ENCODE results near the gene JPT1. TPM values are rescaled to one million over a fixed set of nuclear protein-coding genes. Genes with fewer than 3 reads are reported as not detected.
A peak's percentile ranks its signal among the peaks of the same experiment; 100 is the strongest.
"Not testable (repeated sequence)": the region's sequence is repeated elsewhere in the genome, so short reads cannot be mapped to it uniquely, and the experiment has no call there.

Gene JPT1
- total and polyA plus RNA-seq, 3 experiments from 2014 or later, result 123 to 200 (median 189) TPM

DNA sequence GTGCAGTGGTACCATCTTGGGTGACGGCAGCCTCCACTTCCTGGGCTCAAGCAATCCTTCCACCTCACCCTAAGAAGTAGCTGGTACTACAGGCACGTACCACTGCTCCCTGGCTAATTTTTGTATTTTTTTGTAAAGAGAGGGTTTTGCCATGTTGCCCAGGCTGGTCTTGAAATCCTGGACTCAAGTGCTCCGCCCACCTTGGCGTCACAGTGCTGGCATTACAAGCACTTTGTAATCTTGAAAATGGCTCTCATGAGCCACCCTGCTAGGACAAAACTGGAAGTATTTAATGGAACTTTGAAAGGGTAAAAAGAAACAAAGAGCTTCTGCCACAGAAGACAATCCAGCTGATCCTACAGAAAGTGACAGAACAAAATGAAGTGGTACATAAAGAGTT lies 19.2 kb upstream of the JPT1 start:
- ChIA-PET POLR2A (interaction anchor here (0.6 kb wide), 1 partner anchor 74 kb away, joined by 3 read pairs; no protein-coding TSS in a partner anchor), CTCF (interaction anchor here (1.3 to 8.4 kb wide), 4 partner anchors 13 to 212 kb away, joined by 4 to 194 read pairs (median 10); partner anchors contain the start of gene ARMC7)
- H3K27me3 ChIP-seq (ENCODE audit: insufficient read depth, low read length, poor library complexity, severe bottlenecking), result no peaks in the 10 kb centered on the region
- peaks cover 12% of the 10 kb centered on the region for H3K36me3 ChIP-seq (ENCODE audit: insufficient read depth, low read length)
- peak overlapping the region in 3 of 8 donors; percentile 26 to 58 (median 29) for H3K27ac Mint-ChIP-seq
- peaks cover 14 to 28% (median 17%) of the 10 kb centered on the region in 3 donors for H3K4me1 Mint-ChIP-seq
- no peak overlapping the region for H3K27ac ChIP-seq (ENCODE audit: low read depth, low read length)
- no peak overlapping the region for H3K4me3 ChIP-seq (ENCODE audit: low read length)
- no peak for DNase-seq
- no peaks in the 10 kb centered on the region for H3K9me3 Mint-ChIP-seq
- H3K4me1 ChIP-seq (ENCODE audit: insufficient read depth, low read length), result peaks cover 8% of the 10 kb centered on the region
- H3K9me3 ChIP-seq (ENCODE audit: low read length), result no peaks in the 10 kb centered on the region
- H3K36me3 Mint-ChIP-seq, result peaks cover 0 to 63% (median 11%) of the 10 kb centered on the region in 3 donors
- H3K27me3 Mint-ChIP-seq, result no peaks in the 10 kb centered on the region
- H3K4me3 Mint-ChIP-seq, result no peak overlapping the region

DNA sequence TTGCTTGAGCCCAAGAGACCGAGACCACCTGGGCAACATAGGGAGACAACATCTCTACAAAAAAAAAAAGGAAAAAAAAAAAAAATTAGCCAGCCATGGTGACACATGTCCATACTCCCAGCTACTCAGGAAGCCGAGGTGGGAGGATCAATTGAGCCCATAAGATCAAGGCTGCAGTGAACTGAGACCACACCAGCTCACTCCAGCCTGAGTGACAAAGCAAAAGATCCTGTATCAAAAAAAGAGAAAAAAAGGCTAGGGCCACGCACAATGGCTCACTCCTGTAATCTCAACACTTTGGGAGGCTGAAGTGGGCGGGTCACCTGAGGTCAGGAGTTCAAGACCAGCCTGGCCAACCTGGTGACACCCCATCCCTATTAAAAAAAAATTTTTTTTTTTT lies 14.7 kb upstream of the JPT1 start:
- Mint-ChIP-seq H3K4me1 (peaks cover 9 to 20% (median 12%) of the 10 kb centered on the region in 3 donors), H3K9me3 (no peaks in the 10 kb centered on the region), H3K27me3 (no peaks in the 10 kb centered on the region), H3K27ac (no peak overlapping the region), H3K36me3 (peaks cover 0 to 59% (median 5%) of the 10 kb centered on the region in 3 donors), H3K4me3 (no peak overlapping the region)
- H3K4me3 ChIP-seq (ENCODE audit: low read length), result no peak overlapping the region
- H3K27me3 ChIP-seq (ENCODE audit: insufficient read depth, low read length, poor library complexity, severe bottlenecking), result no peaks in the 10 kb centered on the region
- DNase-seq, result no peak
- ChIA-PET POLR2A (interaction anchor here (0.6 kb wide), 1 partner anchor 19 kb away, joined by 3 read pairs; no protein-coding TSS in a partner anchor), CTCF (interaction anchor here (1.0 to 8.4 kb wide), 3 partner anchors 10 to 55 kb away, joined by 3 to 194 read pairs (median 4); partner anchors contain the start of genes ARMC7 and NT5C)
- no peaks in the 10 kb centered on the region for H3K9me3 ChIP-seq (ENCODE audit: low read length)
- peaks cover 8% of the 10 kb centered on the region for H3K4me1 ChIP-seq (ENCODE audit: insufficient read depth, low read length)
- H3K36me3 ChIP-seq (ENCODE audit: insufficient read depth, low read length), result peaks cover 9% of the 10 kb centered on the region
- no peak overlapping the region for H3K27ac ChIP-seq (ENCODE audit: low read depth, low read length)

DNA sequence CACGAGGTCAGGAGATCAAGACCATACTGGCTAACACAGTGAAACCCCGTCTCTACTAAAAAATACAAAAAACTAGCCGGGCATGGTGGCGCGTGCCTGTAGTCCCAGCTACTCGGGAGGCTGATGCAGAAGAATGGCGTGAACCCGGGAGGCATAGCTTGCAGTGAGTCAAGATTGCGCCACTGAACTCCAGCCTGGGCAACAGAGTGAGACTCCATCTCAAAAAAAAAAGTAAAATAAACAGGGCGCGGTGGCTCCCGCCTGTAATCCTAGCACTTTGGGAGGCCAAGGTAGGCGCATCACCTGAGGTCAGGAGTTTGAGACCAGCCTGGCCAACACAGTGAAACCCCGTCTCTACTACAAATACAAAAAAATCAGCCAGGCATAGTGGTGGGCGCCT lies 10.3 kb upstream of the JPT1 start:
- H3K27ac ChIP-seq (ENCODE audit: low read depth, low read length); H3K27me3 Mint-ChIP-seq; DNase-seq; H3K27me3 ChIP-seq (ENCODE audit: insufficient read depth, low read length, poor library complexity, severe bottlenecking); POLR2A ChIA-PET; H3K9me3 Mint-ChIP-seq; H3K9me3 ChIP-seq (ENCODE audit: low read length); H3K36me3 ChIP-seq (ENCODE audit: insufficient read depth, low read length); H3K4me1 ChIP-seq (ENCODE audit: insufficient read depth, low read length); H3K4me3 Mint-ChIP-seq; H3K4me1 Mint-ChIP-seq; H3K4me3 ChIP-seq (ENCODE audit: low read length): not testable (repeated sequence)
- CTCF ChIA-PET, result interaction anchor here (0.8 to 1.4 kb wide), 2 partner anchors 50 to 123 kb away, joined by 3 read pairs; no protein-coding TSS in a partner anchor
- Mint-ChIP-seq H3K36me3 (peaks cover 0 to 34% (median 0%) of the 10 kb centered on the region in 3 donors), H3K27ac (peak overlapping the region in 1 of 8 donors; percentile 54)

DNA sequence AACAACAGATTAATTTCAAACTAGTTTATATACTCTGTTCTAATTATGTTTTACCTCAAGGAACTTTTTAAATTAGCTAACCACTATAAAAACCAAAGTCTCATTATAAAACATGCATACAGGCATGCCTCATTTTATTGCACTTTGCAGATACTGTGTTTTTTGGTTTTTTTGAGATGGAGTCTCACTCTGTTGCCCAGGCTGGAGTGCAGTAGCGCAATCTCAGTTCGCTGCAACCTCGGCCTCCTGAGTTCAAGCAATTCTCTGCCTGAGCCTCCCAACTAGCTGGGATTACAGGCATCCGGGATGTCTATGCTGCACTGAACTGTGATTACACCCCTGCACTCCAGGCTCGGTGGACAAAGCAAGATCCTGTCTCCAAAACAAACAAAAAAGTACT lies 8.8 kb upstream of the JPT1 start:
- no peaks in the 10 kb centered on the region for H3K9me3 ChIP-seq (ENCODE audit: low read length)
- no peak for DNase-seq
- H3K27ac ChIP-seq (ENCODE audit: low read depth, low read length), result no peak overlapping the region
- Mint-ChIP-seq H3K27me3 (no peaks in the 10 kb centered on the region), H3K36me3 (peaks cover 0 to 26% (median 0%) of the 10 kb centered on the region in 3 donors), H3K27ac (no peak overlapping the region), H3K4me1 (no peaks in the 10 kb centered on the region), H3K4me3 (no peak overlapping the region), H3K9me3 (no peaks in the 10 kb centered on the region)
- no peaks in the 10 kb centered on the region for H3K36me3 ChIP-seq (ENCODE audit: insufficient read depth, low read length)
- ChIA-PET POLR2A (interaction anchor here (0.6 kb wide), 1 partner anchor 17 kb away, joined by 4 read pairs; no protein-coding TSS in a partner anchor), CTCF (interaction anchor here (1.0 to 1.2 kb wide), 2 partner anchors 9 to 49 kb away, joined by 5 to 6 read pairs; no protein-coding TSS in a partner anchor)
- H3K4me3 ChIP-seq (ENCODE audit: low read length), result no peak overlapping the region
- no peaks in the 10 kb centered on the region for H3K27me3 ChIP-seq (ENCODE audit: insufficient read depth, low read length, poor library complexity, severe bottlenecking)
- no peaks in the 10 kb centered on the region for H3K4me1 ChIP-seq (ENCODE audit: insufficient read depth, low read length)

DNA sequence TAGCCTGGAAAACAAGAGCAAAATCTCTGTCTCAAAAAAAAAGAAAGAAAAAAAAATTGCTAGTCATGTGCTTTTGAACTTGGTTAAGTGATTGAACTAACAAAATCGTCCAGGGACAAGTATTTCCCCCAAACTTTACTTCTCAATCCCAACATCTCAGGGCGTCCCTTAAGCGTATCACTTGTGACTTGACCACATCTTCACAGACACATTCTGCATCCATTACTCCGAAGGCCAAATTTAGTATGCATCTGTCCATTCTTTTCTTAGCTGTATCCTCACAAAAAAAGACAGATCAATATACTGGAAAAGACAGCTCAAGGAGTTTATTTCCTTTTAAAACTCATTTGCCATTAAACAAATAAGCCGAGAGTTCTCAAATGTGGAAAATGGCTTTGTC lies 5.9 kb upstream of the JPT1 start:
- peaks cover 1% of the 10 kb centered on the region for H3K4me1 ChIP-seq (ENCODE audit: insufficient read depth, low read length)
- CTCF ChIA-PET, result interaction anchor here (1.4 to 2.6 kb wide), 2 partner anchors 13 to 46 kb away, joined by 4 to 6 read pairs; no protein-coding TSS in a partner anchor
- H3K9me3 ChIP-seq (ENCODE audit: low read length), result no peaks in the 10 kb centered on the region
- H3K36me3 ChIP-seq (ENCODE audit: insufficient read depth, low read length), result no peaks in the 10 kb centered on the region
- no peak overlapping the region for H3K27ac Mint-ChIP-seq
- peaks cover 2 to 3% (median 3%) of the 10 kb centered on the region in 3 donors for H3K4me1 Mint-ChIP-seq
- H3K4me3 Mint-ChIP-seq, result no peak overlapping the region
- DNase-seq, result no peak
- no peak overlapping the region for H3K27ac ChIP-seq (ENCODE audit: low read depth, low read length)
- POLR2A ChIA-PET, result no interaction called here
- no peaks in the 10 kb centered on the region for H3K27me3 Mint-ChIP-seq
- H3K27me3 ChIP-seq (ENCODE audit: insufficient read depth, low read length, poor library complexity, severe bottlenecking), result no peaks in the 10 kb centered on the region
- no peak overlapping the region for H3K4me3 ChIP-seq (ENCODE audit: low read length)
- no peaks in the 10 kb centered on the region for H3K9me3 Mint-ChIP-seq
- peaks cover 0 to 6% (median 0%) of the 10 kb centered on the region in 3 donors for H3K36me3 Mint-ChIP-seq

DNA sequence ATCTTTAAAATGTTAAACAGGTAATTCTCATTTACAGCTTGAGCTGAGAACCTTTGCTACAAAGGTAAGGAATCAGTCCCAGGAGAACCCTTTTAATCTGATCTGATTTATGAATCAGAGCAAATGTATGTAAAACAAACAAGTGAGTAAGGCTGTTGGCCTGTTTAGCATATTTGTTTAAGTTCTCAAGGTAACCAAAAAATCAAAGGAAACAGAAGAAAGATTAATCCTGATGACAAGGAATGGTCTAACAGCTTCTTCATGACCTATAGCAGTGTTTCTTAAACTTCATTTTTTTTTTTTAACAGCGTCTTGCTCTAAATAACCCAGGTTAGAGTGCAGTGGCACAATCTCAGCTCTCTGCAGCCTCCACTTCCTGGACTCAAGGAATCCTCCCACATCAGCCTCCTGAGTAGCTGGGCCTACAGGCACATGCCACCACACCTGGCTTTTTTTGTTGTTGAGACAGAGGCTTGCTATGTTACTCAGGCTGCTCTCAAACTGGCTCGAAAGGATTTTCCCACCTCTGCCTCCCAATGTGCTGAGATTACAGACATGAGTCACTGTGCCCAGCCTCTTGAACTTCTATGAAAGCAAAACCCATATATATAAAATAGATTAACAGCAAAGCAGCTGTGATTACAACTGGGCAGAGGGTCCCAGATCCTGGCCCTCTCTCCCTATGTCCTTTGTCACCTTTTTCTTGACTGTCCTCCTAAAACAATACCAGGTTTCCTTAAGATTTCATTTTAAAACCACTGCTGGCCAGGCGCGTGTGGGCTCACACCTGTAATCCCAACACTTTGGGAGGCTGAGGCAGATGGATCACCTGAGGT lies 5.1 kb upstream of the JPT1 start:
- DNase-seq, result no peak

DNA sequence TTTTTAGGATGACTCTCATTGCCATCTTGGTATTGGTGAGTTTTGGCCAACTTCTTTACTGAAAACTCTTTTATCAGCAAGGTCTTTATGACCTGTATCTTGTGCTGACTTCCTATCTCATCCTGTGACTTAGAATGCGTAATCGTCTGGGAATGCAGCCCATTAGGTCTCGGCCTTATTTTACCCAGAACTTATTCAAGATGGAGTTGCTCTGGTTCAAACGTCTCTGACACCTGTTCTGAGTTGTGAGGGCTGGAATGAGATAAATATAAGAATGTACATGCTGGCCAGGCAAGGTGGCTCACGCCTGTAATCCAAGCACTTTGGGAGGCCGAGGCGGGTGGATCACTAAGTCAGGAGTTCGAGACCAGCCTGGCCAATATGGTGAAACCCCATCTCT lies 4.2 kb upstream of the JPT1 start:
- Mint-ChIP-seq H3K4me3 (peak overlapping the region in 1 of 7 donors; percentile 30), H3K4me1 (peaks cover 10 to 12% (median 11%) of the 10 kb centered on the region in 3 donors)
- H3K36me3 ChIP-seq (ENCODE audit: insufficient read depth, low read length); H3K4me3 ChIP-seq (ENCODE audit: low read length); H3K27me3 ChIP-seq (ENCODE audit: insufficient read depth, low read length, poor library complexity, severe bottlenecking); H3K27ac Mint-ChIP-seq; H3K27me3 Mint-ChIP-seq; POLR2A ChIA-PET; H3K9me3 ChIP-seq (ENCODE audit: low read length); H3K9me3 Mint-ChIP-seq; H3K4me1 ChIP-seq (ENCODE audit: insufficient read depth, low read length); DNase-seq; H3K27ac ChIP-seq (ENCODE audit: low read depth, low read length); H3K36me3 Mint-ChIP-seq: not testable (repeated sequence)
- CTCF ChIA-PET, result interaction anchor here (0.9 to 2.6 kb wide), 3 partner anchors 43 to 198 kb away, joined by 3 to 6 read pairs (median 4); no protein-coding TSS in a partner anchor

More for the DNA sequence above, 5.1 kb upstream of the JPT1 start:
- ChIA-PET POLR2A (no interaction called here), CTCF (interaction anchor here (0.9 to 2.6 kb wide), 3 partner anchors 42 to 199 kb away, joined by 3 to 6 read pairs (median 4); no protein-coding TSS in a partner anchor)
- Mint-ChIP-seq H3K27me3 (peaks cover 0 to 1% of the 10 kb centered on the region in 2 donors), H3K27ac (no peak overlapping the region), H3K36me3 (peaks cover 0 to 3% (median 0%) of the 10 kb centered on the region in 3 donors), H3K4me3 (no peak overlapping the region), H3K4me1 (peaks cover 10 to 11% (median 10%) of the 10 kb centered on the region in 3 donors), H3K9me3 (no peaks in the 10 kb centered on the region)
- H3K27ac ChIP-seq (ENCODE audit: low read depth, low read length), result no peak overlapping the region
- H3K36me3 ChIP-seq (ENCODE audit: insufficient read depth, low read length), result no peaks in the 10 kb centered on the region
- no peaks in the 10 kb centered on the region for H3K27me3 ChIP-seq (ENCODE audit: insufficient read depth, low read length, poor library complexity, severe bottlenecking)
- no peak overlapping the region for H3K4me3 ChIP-seq (ENCODE audit: low read length)
- peaks cover 8% of the 10 kb centered on the region for H3K4me1 ChIP-seq (ENCODE audit: insufficient read depth, low read length)
- no peaks in the 10 kb centered on the region for H3K9me3 ChIP-seq (ENCODE audit: low read length)

Data from CD8-positive, alpha-beta memory T cell (primary cell).